H1 (cell line): ENCODE measurements around the gene MORC1.

Experiments used
- ASH2L ChIP-seq: fragments of 200-600, 300-600 bp; sonication (generic); IDR thresholded peaks from one replicate; pipeline ENCODE4 v1.7.1; 2017; ENCODE audit warnings: low read length
- CEBPB ChIP-seq: IDR thresholded peaks from 2 replicates; pipeline ENCODE4 v1.6.1; 2012; ENCODE audit warnings: low read depth, low read length
- CHD2 ChIP-seq: IDR thresholded peaks from 2 replicates; pipeline ENCODE4 v1.6.1; 2012; ENCODE audit warnings: low read length, improper control_type of control experiment
- JUND ChIP-seq: IDR thresholded peaks from 2 replicates; pipeline ENCODE4 v1.6.1; 2011; ENCODE audit warnings: mild to moderate bottlenecking, improper control_type of control experiment, low read length
- POLR2A ChIP-seq, 2 experiments: IDR thresholded peaks; 1 replicate in 1 of 2; 2 replicates in 1 of 2; pipeline ENCODE4 v1.6.1; 2011; ENCODE audit warnings: low read depth in 2 of 2, low read length in 2 of 2, mild to moderate bottlenecking in 2 of 2; ENCODE audit errors: control extremely low read depth in 1 of 2
- POU5F1 ChIP-seq: IDR thresholded peaks from 2 replicates; pipeline ENCODE4 v1.6.1; 2011; ENCODE audit warnings: low read depth, mild to moderate bottlenecking, low read length, moderate library complexity
- RFX5 ChIP-seq: IDR thresholded peaks from 2 replicates; pipeline ENCODE4 v1.6.1; 2011; ENCODE audit warnings: low read depth, low read length, improper control_type of control experiment, borderline replicate concordance
- SIN3A ChIP-seq, 2 experiments: IDR thresholded peaks in 1 of 2; conservative IDR thresholded peaks in 1 of 2; 2 replicates each; pipeline ENCODE4 v1.6.1; 2011 to 2012; ENCODE audit warnings: low read length in 2 of 2, improper control_type of control experiment in 1 of 2, low read depth in 1 of 2, mild to moderate bottlenecking in 1 of 2
- SUZ12 ChIP-seq: fragments of 200-600 bp; sonication (generic); IDR thresholded peaks from 2 replicates; pipeline ENCODE4 v1.6.1; 2012; ENCODE audit warnings: mild to moderate bottlenecking, inconsistent platforms, low read length, moderate library complexity, mixed read lengths
- TF ChIP-seq, protein P1 (sequence below), 3 experiments: IDR thresholded peaks; 1 replicate in 2 of 3; 2 replicates in 1 of 3; pipeline versions ENCODE4 v1.5.1 to v1.6.1; 2011; ENCODE audit warnings: low read length in 3 of 3, mild to moderate bottlenecking in 3 of 3, inconsistent platforms in 2 of 3, low read depth in 1 of 3, moderate library complexity in 1 of 3; ENCODE audit not compliant: insufficient read depth in 1 of 3; ENCODE audit errors: control extremely low read depth in 1 of 3

DNA sequence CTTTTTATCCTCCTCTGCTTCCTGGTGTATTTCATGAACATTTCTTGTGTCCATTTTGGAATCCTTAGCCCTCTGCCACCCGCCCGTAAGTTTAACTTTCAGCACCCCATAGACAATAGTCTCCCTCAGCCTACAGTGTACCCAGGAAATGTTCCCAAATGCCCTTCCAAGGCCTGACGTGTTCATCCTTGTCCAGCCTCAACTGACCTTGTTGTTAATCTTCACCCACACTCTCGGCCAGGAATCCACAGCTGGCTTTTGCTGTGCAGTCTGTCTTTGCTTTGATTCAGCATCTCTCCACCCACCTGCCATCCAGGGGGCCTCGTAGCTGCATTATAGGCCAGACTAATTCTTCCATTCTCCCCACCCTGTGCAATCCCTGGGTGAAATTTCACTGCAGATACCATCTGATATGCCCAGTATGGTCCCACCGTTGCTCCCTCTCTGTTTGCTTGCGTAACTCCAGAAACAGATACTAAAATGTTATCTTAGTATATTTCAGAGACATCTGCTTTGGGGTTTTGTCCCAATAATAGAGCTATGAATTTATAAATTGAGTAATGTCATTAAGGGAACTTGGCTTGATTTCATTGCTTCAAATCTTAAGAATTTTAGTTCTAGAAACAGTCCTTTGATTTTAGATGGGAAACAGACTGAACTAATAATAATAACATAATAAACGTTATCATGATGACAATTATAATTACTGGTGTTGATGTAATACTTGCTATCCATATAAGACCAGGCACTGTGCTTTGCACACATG lies 180.8 kb downstream of the MORC1 start:
- TF ChIP-seq CHD2 (no peak), RFX5 (no peak), SUZ12 (no peak), POU5F1 (no peak), POLR2A (IDR thresholded peaks at IDR 0.05; ENCODE audit: control extremely low read depth in 1 of 2, low read depth in 2 of 2, low read length in 2 of 2) (no peak), CEBPB (no peak), SIN3A (conservative IDR thresholded peaks at IDR 0.05 in 1 of 2, IDR thresholded peaks at IDR 0.05 in 1 of 2; ENCODE audit: low read depth in 1 of 2, low read length in 2 of 2) (no peak), JUND (no peak), ASH2L (no peak)
- TF ChIP-seq, protein P1, sequence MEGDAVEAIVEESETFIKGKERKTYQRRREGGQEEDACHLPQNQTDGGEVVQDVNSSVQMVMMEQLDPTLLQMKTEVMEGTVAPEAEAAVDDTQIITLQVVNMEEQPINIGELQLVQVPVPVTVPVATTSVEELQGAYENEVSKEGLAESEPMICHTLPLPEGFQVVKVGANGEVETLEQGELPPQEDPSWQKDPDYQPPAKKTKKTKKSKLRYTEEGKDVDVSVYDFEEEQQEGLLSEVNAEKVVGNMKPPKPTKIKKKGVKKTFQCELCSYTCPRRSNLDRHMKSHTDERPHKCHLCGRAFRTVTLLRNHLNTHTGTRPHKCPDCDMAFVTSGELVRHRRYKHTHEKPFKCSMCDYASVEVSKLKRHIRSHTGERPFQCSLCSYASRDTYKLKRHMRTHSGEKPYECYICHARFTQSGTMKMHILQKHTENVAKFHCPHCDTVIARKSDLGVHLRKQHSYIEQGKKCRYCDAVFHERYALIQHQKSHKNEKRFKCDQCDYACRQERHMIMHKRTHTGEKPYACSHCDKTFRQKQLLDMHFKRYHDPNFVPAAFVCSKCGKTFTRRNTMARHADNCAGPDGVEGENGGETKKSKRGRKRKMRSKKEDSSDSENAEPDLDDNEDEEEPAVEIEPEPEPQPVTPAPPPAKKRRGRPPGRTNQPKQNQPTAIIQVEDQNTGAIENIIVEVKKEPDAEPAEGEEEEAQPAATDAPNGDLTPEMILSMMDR (IDR thresholded peaks at IDR 0.05; ENCODE audit: control extremely low read depth in 1 of 3, insufficient read depth in 1 of 3, low read depth in 1 of 3, low read length in 3 of 3): no peak
